ENCODE data around the gene KLHL22.

Gene KLHL22

DNA sequence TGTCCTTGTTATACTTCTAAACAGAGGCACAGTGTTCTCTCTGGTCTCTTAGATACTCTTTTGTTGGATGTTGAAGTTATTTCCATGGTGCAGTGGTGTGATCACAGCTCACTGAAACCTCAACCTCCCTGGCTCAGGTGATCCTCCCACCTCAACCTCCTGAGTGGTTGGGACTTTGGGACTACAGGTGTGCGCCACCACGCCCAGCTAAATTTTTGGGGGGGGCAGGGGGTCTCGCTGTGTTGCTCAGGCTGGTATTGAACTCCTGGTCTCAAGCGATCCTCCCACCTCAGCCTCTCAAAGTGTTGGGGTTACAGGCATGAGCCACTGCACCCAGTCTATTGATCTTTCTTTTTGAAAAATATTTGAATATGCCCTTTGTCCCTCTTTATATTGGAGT lies 86.7 kb downstream of the KLHL22 start:
- DNase-seq (ENCODE audit: low spot score) = no peak
- CTCF ChIA-PET = no interaction called here

DNA sequence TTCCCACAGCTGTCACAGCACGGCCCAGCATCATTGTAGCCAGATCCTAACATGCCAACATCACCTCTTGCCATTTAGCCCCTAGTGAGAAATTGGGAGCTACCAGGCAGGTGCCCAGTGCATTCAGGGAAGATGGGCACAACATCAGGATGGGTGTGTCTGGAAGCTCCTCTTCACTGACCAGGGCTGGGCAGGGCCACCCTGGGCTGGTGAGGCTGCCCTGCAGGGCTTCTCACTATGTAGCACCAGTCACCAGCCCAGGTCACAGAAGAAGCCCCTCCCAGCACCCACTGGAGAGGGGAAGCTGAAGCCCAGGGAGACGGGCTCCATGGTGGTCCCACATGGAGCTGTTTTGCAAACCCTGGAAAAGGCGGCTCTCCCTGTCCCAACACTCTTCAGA lies 87.8 kb downstream of the KLHL22 start:
- TF ChIP-seq, protein P1, sequence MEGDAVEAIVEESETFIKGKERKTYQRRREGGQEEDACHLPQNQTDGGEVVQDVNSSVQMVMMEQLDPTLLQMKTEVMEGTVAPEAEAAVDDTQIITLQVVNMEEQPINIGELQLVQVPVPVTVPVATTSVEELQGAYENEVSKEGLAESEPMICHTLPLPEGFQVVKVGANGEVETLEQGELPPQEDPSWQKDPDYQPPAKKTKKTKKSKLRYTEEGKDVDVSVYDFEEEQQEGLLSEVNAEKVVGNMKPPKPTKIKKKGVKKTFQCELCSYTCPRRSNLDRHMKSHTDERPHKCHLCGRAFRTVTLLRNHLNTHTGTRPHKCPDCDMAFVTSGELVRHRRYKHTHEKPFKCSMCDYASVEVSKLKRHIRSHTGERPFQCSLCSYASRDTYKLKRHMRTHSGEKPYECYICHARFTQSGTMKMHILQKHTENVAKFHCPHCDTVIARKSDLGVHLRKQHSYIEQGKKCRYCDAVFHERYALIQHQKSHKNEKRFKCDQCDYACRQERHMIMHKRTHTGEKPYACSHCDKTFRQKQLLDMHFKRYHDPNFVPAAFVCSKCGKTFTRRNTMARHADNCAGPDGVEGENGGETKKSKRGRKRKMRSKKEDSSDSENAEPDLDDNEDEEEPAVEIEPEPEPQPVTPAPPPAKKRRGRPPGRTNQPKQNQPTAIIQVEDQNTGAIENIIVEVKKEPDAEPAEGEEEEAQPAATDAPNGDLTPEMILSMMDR (conservative IDR thresholded peaks at IDR 0.05; ENCODE audit: low read depth) = no peak
- H3K27ac ChIP-seq = no peak overlapping the region
- CTCF ChIA-PET = no interaction called here
- POLR2A ChIA-PET (ENCODE audit: low non-redundant PET) = no interaction called here
- DNase-seq (ENCODE audit: low spot score) = no peak

More for the DNA sequence above, 86.7 kb downstream of the KLHL22 start:
- TF ChIP-seq, protein P1 (conservative IDR thresholded peaks at IDR 0.05; ENCODE audit: low read depth) = no peak
- POLR2A ChIA-PET (ENCODE audit: low non-redundant PET) = no interaction called here
- H3K27ac ChIP-seq = no peak overlapping the region

DNA sequence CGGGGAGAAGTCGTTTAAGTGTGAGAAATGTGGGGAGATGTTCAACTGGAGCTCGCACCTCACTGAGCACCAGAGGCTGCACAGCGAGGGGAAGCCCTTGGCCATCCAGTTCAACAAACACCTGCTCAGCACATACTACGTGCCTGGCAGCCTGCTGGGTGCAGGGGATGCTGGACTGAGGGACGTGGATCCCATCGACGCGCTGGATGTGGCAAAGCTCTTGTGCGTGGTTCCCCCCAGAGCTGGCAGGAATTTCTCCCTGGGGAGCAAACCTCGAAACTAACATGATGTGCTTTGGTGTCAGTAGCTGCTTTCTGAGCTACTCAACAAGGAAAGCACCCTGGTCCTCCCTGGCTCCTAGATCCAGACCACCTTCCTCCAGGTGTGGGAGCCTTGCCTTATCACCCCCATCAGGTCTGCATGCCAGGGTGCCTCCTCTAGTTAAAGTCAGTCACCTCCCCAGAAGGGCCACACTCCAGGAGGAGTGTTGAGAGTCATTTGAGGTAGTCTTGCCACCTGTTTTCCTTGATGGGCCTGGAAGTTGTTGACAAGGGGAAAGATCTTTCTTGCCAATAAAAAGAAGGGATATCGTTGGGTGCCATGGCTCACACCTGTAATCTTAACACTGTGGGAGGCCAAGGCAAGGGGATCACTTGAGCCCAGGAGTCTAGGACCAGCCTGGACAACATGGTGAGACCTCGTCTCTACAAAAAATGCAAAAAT lies 88.7 kb downstream of the KLHL22 start:
- no peak overlapping the region for H3K27ac ChIP-seq
- ChIA-PET CTCF (no interaction called here), POLR2A (ENCODE audit: low non-redundant PET) (no interaction called here)
- TF ChIP-seq, protein P1 (conservative IDR thresholded peaks at IDR 0.05; ENCODE audit: low read depth) = no peak
- DNase-seq (ENCODE audit: low spot score) = no peak

DNA sequence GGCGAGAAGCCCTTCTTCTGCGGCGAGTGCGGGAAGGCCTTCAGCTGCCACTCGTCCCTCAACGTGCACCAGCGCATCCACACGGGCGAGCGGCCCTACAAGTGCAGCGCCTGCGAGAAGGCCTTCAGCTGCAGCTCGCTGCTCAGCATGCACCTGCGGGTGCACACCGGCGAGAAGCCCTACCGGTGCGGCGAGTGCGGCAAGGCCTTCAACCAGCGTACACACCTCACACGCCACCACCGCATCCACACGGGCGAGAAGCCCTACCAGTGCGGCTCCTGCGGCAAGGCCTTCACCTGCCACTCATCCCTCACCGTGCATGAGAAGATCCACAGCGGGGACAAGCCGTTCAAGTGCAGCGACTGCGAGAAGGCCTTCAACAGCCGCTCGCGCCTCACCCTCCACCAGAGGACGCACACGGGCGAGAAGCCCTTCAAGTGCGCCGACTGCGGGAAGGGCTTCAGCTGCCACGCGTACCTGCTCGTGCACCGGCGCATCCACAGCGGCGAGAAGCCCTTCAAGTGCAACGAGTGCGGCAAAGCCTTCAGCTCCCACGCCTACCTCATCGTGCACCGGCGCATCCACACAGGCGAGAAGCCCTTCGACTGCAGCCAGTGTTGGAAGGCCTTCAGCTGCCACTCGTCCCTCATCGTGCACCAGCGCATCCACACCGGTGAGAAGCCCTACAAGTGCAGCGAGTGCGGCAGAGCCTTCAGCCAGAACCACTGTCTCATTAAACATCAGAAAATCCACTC lies 89.5 kb downstream of the KLHL22 start:
- H3K27ac ChIP-seq = no peak overlapping the region
- no peak for DNase-seq (ENCODE audit: low spot score)
- TF ChIP-seq, protein P1 (conservative IDR thresholded peaks at IDR 0.05; ENCODE audit: low read depth) = no peak
- ChIA-PET POLR2A (ENCODE audit: low non-redundant PET) (no interaction called here), CTCF (no interaction called here)

DNA sequence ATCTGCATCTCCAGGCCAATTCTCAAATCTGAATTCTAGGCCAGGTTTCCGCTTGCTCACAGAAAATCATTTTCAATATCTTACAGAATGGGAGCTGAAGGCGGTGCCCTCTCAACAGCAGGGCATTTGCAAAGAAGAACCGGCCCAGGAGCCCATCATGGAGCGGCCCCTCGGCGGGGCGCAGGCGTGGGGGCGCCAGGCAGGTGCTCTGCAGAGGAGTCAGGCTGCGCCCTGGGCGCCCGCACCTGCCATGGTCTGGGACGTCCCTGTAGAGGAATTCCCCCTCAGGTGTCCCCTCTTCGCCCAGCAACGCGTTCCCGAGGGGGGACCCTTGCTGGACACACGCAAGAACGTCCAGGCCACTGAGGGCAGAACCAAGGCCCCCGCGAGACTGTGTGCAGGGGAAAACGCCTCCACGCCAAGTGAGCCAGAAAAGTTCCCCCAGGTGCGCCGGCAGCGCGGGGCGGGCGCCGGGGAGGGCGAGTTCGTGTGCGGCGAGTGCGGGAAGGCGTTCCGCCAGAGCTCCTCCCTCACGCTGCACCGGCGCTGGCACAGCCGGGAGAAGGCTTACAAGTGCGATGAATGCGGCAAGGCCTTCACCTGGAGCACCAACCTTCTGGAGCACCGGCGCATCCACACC lies 90.2 kb downstream of the KLHL22 start:
- POLR2A ChIA-PET (ENCODE audit: low non-redundant PET) = no interaction called here
- H3K27ac ChIP-seq = no peak overlapping the region
- no peak for DNase-seq (ENCODE audit: low spot score)
- CTCF ChIA-PET = interaction anchor here (0.7 kb wide), 1 partner anchor 13 kb away, joined by 7 read pairs; no protein-coding TSS in a partner anchor
- TF ChIP-seq, protein P1 (conservative IDR thresholded peaks at IDR 0.05; ENCODE audit: low read depth) = no peak

DNA sequence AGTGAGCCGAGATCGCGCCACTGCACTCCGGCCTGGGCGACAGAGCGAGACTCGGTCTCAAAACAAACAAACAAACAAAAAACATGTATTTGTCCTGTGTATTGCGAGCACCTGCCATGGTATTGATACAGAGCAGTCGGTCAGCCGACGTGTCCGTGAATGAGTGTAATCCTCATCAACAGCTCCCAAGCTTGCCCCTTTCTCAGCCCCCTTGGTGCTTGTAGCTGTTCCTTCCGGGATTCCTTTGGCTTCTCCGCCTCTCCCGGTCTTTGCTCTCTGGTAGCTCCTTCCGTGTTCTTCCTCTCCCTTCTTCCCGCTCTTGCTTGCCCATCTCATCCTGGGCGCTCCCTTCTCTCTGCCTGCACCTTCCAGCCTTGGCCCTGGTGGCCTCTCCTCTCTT lies 90.7 kb downstream of the KLHL22 start:
- H3K27ac ChIP-seq = no peak overlapping the region
- CTCF ChIA-PET = interaction anchor here (0.7 kb wide), 1 partner anchor 13 kb away, joined by 7 read pairs; no protein-coding TSS in a partner anchor

More for the DNA sequence above, 90.7 kb downstream of the KLHL22 start:
- no peak for DNase-seq (ENCODE audit: low spot score)
- POLR2A ChIA-PET (ENCODE audit: low non-redundant PET) = interaction anchor here (1.2 kb wide), 1 partner anchor 12 kb away, joined by 3 read pairs; no protein-coding TSS in a partner anchor
- TF ChIP-seq, protein P1 (conservative IDR thresholded peaks at IDR 0.05; ENCODE audit: low read depth) = no peak

Measured in RWPE1 (cell line).